Measurements from ENCODE around the gene NDUFC1.

NDUFC1 gene

DNA sequence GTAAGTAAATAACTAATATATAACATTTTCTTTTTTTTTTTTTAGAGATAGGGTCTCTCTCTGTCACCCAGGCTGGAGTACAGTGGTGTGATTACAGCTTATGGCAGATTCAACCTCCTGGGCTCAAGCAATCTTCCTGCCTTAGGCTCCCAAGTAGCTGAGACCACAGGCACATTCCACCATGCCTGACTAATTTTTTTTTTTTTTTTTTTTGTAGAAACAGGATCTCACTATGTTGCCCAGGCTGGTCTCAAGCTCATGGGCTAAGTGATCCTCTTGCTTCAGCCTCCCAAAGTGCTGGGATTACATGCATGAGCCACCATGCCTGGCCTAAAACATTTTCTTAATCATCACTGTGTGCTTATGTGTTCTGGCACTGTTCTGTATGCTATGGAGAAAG, 55.0 kb downstream of the NDUFC1 start:
- no peak for DNase-seq (ENCODE audit: low spot score)

DNA sequence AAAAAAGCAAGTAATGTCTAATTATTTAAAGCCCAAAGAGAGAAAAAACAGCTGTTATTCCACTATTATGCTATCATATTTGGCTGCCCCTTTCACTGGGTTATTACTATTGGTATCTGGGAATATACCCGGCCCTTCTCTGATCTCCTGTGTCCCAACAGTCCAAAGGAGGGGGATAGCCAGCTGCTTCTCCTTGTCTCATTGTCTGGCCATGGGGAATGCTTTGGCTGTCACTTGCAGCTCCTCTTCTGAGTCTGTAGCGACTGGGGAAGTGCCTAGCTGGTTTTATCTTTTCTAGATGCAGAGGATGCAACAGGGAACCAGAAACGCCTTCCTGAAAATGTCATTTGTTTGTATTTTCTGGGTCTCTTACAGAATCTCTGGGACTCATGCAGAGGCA, 56.1 kb downstream of the NDUFC1 start:
- DNase-seq (ENCODE audit: low spot score), result no peak

DNA sequence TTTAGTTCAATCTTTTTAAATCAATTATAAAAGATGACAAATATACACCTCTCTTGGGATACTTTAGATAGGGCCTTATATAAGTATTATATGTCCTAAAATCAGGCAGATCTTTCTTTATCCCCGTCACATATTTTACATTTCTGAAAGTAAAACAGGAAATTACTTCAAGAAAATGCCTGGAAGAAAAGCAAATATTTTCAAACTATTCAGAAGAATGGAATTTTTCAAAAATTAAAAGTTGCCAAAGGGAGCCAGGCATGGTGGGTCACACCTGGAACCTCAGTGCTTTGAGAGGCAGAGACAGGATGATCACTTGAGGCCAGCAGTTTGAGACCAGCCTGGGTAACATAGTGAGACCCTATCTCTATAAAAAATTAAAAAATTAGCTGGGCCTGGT, 56.7 kb downstream of the NDUFC1 start:
- no peak for DNase-seq (ENCODE audit: low spot score)

DNA sequence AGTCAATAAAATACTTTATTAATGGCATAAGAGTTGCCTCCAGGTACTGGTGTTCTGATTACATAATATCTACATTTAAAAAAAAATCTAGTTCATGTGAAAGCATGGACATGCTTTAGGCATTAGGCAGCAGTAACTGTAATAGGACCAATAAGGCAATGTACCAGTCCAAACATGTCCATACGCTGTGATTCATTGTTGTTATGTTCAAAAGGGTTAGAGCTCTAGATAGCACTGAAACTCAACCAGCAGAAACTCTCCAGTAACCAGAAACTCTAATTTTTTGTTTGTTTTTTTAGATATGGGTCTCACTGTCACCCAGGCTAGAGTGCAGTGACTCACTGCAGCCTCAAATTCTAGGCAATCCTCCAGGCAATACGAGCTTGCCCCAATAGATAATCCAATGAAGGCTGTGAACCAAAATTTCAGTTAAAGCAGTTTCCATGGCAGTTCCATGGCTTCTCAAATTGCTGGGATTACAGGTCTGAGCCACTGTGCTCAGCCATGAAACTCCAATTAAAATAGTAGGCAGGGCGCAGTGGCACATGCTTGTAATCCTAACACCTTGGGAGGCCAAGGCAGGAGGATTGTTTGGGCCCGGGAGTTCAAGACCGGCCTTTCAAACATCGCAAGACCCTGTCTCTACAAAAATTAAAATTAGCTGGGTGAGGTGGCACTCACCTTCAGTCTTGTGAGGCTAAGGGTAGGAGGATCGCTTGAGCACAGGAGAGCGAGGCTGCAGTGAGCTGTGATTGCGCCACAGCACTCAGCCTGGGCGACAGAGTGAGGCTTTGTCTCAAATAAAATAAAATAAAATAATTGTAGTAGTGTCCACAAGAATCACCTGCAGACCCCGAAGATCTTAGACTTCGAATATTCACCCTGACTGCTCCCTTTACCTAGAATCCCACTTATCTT, 58.6 kb downstream of the NDUFC1 start:
- DNase-seq (ENCODE audit: low spot score), result peak; percentile 7

DNA sequence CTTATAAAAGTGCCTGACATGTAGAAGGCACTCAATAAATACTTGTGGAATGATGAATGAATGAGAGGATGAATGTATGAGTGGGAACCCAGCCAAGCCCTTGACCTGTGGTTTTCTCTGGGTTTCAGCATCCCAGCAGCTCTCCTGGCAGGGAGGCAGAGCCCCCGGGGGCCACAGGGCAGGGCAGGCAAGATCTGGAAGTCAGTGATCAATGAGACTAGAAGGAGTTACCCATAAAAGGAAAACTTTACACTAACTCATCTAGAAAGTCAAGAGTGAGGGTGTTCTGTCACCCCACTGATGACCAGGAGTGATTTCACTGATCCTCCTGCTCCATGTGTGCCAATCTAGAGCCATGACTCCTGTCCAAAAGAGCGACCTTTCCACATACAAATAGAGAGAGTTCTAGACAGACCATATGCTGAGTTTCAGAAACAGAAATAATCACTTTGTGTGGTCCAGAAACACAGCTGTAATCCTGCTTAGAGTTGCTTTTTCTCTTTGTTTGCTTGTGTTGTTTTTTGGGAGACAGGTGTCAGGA, 59.7 kb downstream of the NDUFC1 start:
- DNase-seq (ENCODE audit: low spot score), result peak; percentile 25

DNA sequence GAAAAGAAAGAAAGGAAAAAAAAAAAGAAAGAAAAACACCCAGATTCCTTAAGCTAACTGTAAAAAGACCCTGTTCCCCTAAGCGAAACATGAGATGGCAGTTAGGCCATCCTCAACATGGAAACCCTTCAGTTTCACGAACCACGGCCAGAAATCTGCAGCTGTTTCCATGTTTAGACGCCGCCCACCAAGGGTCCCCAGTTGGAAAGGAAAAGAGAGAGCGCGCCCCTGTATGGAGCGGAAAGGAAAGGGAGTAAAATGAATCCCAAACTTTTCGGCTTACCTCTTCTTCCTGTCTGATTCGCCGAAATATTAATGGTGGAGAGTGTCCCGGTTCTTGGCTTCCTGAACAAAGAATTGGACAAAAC, 60.5 kb downstream of the NDUFC1 start:
- no peak for DNase-seq (ENCODE audit: low spot score)

DNA sequence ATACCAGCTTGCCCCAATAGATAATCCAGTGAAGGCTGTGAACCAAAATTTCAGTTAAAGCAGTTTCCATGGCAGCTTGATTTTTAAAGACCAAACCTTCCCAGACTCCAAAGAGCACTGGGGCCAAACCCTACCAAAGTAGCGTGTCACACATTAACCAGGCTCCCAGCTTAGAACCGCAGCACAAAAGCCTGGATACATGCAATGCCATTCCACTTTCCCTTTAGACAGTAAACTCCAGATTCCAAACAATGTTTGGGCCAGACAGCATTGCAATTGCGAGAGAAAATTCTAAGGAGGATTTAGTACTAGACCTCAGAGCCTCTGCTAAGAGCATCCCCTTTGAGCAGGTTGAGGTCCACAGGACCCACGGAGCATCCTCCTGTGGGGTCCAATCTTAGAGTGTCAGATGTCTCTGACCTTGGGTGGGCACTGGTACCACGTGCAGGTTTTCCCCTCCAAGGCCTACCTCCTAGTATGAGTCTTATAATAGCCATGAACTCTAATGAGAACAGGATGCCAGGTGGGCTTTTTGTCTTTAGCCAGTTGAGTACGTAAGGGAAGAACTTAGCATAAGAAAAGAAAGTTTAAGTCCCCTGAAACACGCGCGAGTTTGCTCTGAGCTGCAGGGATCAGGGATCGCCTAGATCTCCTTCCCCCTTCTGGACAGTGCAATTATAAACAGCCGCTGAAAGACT, 61.0 kb downstream of the NDUFC1 start:
- no peak for DNase-seq (ENCODE audit: low spot score)
